GM10266 (cell line): ENCODE results near the gene GNPNAT1.

Experiments used
- DNase-seq: peaks from one replicate; pipeline ENCODE4 v3.0.0; 2012; ENCODE audit errors: extremely low spot score
- TF ChIP-seq, protein P1 (sequence below): IDR thresholded peaks from 2 replicates; pipeline ENCODE4 v1.5.1; 2012; ENCODE audit warnings: mild to moderate bottlenecking, low read depth; ENCODE audit not compliant: control insufficient read depth, insufficient read depth; ENCODE audit errors: missing control alignments

Gene GNPNAT1

DNA sequence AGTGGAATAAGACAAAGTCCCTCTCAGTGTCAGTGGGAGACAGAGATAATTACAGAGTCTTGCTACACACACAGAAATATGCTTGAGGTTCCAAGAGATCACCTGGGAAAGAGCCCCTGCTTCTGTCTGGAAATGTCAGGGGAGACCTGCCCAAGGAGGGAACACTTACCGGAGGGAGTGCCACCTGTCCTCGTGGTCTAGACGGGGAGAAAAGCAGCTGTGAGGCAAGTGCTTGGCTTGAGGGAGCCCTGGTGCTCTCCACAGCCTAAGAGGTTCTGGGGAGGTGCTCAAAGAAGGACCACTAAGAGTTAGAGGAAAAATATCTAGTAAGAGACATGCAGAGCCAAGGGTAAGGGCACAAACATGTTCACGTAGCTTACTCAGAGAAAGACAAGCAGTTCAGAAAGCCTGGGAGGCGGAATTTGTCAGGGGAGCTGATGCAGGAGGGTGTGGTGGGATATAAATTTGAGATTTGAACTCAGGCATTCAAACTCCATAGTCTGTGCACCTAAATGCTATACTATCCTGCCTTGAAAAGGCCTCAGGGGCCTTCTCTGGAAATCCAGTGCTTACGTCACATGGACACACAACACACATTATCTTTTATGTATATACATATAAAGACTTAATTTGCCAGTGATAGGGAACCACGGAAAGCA lies 38.2 kb upstream of the GNPNAT1 start:
- TF ChIP-seq, protein P1, sequence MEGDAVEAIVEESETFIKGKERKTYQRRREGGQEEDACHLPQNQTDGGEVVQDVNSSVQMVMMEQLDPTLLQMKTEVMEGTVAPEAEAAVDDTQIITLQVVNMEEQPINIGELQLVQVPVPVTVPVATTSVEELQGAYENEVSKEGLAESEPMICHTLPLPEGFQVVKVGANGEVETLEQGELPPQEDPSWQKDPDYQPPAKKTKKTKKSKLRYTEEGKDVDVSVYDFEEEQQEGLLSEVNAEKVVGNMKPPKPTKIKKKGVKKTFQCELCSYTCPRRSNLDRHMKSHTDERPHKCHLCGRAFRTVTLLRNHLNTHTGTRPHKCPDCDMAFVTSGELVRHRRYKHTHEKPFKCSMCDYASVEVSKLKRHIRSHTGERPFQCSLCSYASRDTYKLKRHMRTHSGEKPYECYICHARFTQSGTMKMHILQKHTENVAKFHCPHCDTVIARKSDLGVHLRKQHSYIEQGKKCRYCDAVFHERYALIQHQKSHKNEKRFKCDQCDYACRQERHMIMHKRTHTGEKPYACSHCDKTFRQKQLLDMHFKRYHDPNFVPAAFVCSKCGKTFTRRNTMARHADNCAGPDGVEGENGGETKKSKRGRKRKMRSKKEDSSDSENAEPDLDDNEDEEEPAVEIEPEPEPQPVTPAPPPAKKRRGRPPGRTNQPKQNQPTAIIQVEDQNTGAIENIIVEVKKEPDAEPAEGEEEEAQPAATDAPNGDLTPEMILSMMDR = no peak

DNA sequence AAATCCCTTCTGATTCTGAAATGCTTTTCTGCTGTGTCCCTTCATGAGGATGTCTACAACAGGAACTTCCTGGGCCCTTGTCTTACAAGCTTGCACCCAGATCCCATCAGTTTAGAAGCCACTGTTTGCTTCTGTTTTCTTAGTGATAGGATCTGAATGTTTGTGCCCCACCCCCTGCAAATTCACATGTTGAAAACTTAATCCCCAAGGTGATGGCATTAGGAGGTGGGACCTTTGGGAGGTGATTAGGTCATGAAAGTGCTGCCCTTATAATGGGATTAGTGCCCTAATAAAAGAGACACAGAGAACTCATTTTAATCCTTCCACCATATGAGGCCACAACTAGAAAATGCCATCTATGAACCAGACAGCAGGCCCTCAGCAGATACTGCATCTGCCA lies 36.0 kb upstream of the GNPNAT1 start:
- TF ChIP-seq, protein P1 = no peak
- no peak for DNase-seq

More for the DNA sequence above, 38.2 kb upstream of the GNPNAT1 start:
- no peak for DNase-seq

DNA sequence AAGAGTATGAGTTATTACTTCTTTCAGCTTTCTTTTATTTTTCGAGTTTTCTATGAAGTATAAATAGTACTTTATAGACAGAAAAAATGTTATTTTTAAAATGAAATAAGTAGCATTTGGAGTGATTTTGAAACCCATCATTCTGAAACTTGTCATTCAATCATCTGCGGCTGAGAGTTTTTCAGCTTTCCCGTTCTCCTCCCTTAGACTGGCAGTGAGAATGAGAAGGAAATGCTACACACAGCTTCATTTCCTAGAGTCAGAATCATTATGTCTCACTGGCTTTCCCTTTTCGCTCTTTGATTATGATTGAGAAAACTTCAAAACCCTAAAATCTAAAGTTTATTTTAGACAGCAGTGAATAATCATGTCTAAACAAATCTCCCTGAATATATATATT lies 33.7 kb upstream of the GNPNAT1 start:
- peak; percentile 32 for DNase-seq
- TF ChIP-seq, protein P1 = no peak

DNA sequence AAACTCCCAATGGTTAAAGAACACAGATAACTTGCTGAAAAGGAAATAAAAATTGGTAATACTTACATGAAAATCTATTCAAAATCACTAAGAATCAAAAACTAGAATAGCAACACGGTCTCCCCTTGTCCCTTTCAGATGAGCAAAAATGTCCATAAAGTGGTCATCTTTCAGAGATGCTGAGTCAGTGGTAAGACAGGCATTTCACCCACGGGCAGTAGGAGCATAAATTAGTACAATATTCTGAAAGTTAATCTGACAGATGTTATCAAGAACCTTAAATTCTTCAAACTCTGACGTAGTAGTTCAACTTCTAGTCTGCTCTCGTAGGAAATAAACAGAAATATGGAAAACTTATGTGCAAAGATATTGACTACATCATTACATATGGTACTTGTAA lies 33.1 kb upstream of the GNPNAT1 start:
- TF ChIP-seq, protein P1 = no peak
- DNase-seq = no peak

DNA sequence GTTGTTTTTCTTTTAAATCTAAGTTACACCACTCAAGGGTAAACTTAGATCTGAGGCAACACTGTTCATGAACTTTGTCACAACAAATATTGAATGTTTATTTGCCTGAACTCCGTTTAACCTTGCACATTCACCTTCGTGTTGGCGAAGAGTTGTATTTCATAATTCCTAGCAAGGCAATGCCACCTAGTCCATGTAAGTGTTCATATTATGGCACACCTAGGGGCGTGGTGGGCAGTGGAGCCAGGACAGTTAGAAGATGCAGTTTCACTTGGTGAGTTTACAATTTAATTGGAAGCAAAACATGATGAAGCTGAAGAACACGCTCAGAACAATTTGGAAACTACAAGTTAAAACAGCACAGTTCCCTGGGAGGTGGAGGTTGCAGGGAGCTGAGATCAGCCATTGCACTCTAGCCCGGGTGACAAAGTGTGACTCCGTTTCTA lies 30.4 kb upstream of the GNPNAT1 start:
- no peak for DNase-seq
- TF ChIP-seq, protein P1 = no peak

DNA sequence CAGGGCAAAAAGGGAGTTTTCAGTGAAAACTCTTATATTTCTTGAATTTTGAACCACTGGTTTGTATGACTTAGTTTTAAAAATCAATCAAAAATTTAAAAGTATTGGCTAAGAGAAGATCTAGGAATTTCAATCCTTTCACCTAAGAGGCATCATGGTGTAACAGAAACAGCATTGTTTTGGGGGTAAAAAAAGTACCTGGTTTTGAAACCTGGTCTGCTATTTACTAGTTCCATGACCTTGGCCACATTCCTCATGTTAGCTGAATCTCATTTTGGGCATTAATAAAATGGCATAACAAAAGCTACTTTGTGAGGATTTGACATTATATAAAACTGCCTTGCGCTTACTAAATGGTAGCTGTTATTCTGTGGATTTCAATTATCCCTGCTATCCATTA lies 16.7 kb upstream of the GNPNAT1 start:
- TF ChIP-seq, protein P1 = no peak
- no peak for DNase-seq

DNA sequence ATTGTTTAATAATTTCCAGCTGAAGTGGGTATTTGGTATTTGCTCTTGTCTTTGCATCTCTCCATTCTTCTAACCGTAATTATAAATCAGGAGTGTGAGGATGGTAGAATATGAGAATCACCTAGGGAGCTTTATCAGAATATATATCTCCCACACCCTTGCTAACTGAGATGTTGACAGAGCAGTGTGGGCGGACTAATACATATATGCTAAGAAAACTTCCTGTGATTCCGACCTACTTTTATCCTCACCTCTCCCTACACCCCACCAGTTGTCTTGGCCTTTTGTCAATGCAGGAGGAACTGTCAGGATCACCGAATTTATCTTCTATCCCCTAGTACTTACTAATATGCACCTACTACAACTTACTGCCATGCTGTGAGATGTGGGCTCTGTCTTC lies 14.7 kb upstream of the GNPNAT1 start:
- TF ChIP-seq, protein P1 = no peak
- no peak for DNase-seq
